SU-DHL-6 (cell line): ENCODE data around the gene AFAP1.

Source experiments
- H2AFZ ChIP-seq: fragments of 200-600 bp; sonication (generic); 2 replicates; pipeline ENCODE4 v1.6.1; 2014; ENCODE audit warnings: low read depth, mild to moderate bottlenecking, moderate library complexity, mixed read lengths, antibody characterized with exemption, low read length; ENCODE audit not compliant: severe bottlenecking
- H3F3A ChIP-seq: fragments of 200-600 bp; shearing (Covaris generic); 2 replicates; pipeline ENCODE4 v1.6.0; 2016; ENCODE audit warnings: antibody characterized with exemption, mild to moderate bottlenecking; ENCODE audit not compliant: insufficient read depth
- H3K27ac ChIP-seq: fragments of 200-600 bp; sonication (generic); 2 replicates; pipeline ENCODE4 v1.5.1; 2016; ENCODE audit warnings: low read depth, mild to moderate bottlenecking, low read length, moderate library complexity, mixed read lengths
- H3K27me3 ChIP-seq: fragments of 200-600 bp; sonication (generic), shearing (Covaris generic); 2 replicates; pipeline ENCODE4 v1.6.0; 2014; ENCODE audit warnings: mild to moderate bottlenecking, low read length
- H3K36me3 ChIP-seq: fragments of 200-600 bp; sonication (generic); 2 replicates; pipeline ENCODE4 v1.6.1; 2014; ENCODE audit warnings: mild to moderate bottlenecking, low read length, mixed read lengths
- H3K4me2 ChIP-seq: fragments of 300-600, 200-600 bp; shearing (Covaris generic), sonication (generic); 2 replicates; pipeline ENCODE4 v1.6.0; 2014; ENCODE audit warnings: low read length, low read depth, mild to moderate bottlenecking; ENCODE audit not compliant: poor library complexity, severe bottlenecking
- H3K4me3 ChIP-seq: fragments of 200-600 bp; sonication (generic); 2 replicates; pipeline ENCODE4 v1.5.1; 2014; ENCODE audit warnings: antibody characterized with exemption, low read length, mild to moderate bottlenecking, mixed read lengths; ENCODE audit not compliant: insufficient read depth, poor library complexity, severe bottlenecking
- H3K79me2 ChIP-seq: fragments of 200-600 bp; sonication (generic); 2 replicates; pipeline ENCODE4 v1.6.1; 2014; ENCODE audit warnings: mild to moderate bottlenecking, low read length, moderate library complexity; ENCODE audit not compliant: insufficient read depth
- H3K9ac ChIP-seq: fragments of 200-600 bp; sonication (generic); 2 replicates; pipeline ENCODE4 v1.7.0; 2014; ENCODE audit warnings: mild to moderate bottlenecking, low read length
- H3K9me2 ChIP-seq: fragments of 200-600 bp; sonication (generic); replicated peaks from 2 replicates; pipeline ENCODE4 v1.6.1; 2014; ENCODE audit warnings: low read length; ENCODE audit not compliant: insufficient read depth
- H3K9me3 ChIP-seq: fragments of 200-600 bp; sonication (generic); 2 replicates; pipeline ENCODE4 v1.6.1; 2014; ENCODE audit warnings: low read length, mixed read lengths; ENCODE audit not compliant: insufficient read depth
- H4K20me1 ChIP-seq: fragments of 200-600 bp; sonication (generic); 2 replicates; pipeline ENCODE4 v1.6.1; 2014; ENCODE audit warnings: low read depth, mild to moderate bottlenecking, antibody characterized with exemption, low read length, moderate library complexity, mixed read lengths
- EZH2phosphoT487 ChIP-seq: fragments of 200-600 bp; sonication (generic), shearing (Covaris generic); conservative IDR thresholded peaks from 2 replicates; pipeline ENCODE4 v1.6.1; 2018; ENCODE audit warnings: mild to moderate bottlenecking, antibody characterized with exemption, low read length, moderate library complexity, mixed read lengths
- TF ChIP-seq, protein P1 (sequence below): fragments of 200-600 bp; sonication (generic); IDR thresholded peaks from one replicate; pipeline ENCODE4 v1.5.1; 2017; ENCODE audit warnings: antibody characterized with exemption, mild to moderate bottlenecking, low read length, moderate library complexity; ENCODE audit not compliant: insufficient read depth, poor library complexity, severe bottlenecking

Gene AFAP1

DNA sequence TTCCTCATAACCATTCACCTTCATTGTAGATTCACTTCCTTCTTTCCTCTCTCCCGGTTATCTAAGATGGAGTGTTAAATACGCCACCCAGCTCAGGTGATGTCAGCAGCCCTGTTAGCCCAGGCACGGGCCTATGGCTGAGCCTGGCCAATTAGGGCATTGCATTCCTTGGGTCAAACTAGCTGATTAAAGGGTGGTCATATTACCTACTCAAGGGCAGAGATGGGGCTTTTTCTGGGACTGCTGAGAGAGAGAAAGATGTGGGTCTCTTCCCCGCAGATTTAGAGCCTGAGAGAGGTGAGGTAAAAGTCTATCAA lies 39.9 kb upstream of the AFAP1 start:
- TF ChIP-seq, protein P1, sequence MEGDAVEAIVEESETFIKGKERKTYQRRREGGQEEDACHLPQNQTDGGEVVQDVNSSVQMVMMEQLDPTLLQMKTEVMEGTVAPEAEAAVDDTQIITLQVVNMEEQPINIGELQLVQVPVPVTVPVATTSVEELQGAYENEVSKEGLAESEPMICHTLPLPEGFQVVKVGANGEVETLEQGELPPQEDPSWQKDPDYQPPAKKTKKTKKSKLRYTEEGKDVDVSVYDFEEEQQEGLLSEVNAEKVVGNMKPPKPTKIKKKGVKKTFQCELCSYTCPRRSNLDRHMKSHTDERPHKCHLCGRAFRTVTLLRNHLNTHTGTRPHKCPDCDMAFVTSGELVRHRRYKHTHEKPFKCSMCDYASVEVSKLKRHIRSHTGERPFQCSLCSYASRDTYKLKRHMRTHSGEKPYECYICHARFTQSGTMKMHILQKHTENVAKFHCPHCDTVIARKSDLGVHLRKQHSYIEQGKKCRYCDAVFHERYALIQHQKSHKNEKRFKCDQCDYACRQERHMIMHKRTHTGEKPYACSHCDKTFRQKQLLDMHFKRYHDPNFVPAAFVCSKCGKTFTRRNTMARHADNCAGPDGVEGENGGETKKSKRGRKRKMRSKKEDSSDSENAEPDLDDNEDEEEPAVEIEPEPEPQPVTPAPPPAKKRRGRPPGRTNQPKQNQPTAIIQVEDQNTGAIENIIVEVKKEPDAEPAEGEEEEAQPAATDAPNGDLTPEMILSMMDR = no peak
- no peak for TF ChIP-seq EZH2phosphoT487
- no peaks in the 10 kb centered on the region for H3K9me2 ChIP-seq
- no peak overlapping the region for H2AFZ ChIP-seq
- H3F3A ChIP-seq = no peaks in the 10 kb centered on the region
- H3K79me2 ChIP-seq = no peaks in the 10 kb centered on the region
- H3K36me3 ChIP-seq = no peaks in the 10 kb centered on the region
- H3K27me3 ChIP-seq = no peaks in the 10 kb centered on the region
- H3K9ac ChIP-seq = no peak overlapping the region
- no peaks in the 10 kb centered on the region for H4K20me1 ChIP-seq
- H3K9me3 ChIP-seq = no peaks in the 10 kb centered on the region
- H3K4me3 ChIP-seq = no peak overlapping the region
- no peak overlapping the region for H3K4me2 ChIP-seq
- no peak overlapping the region for H3K27ac ChIP-seq

DNA sequence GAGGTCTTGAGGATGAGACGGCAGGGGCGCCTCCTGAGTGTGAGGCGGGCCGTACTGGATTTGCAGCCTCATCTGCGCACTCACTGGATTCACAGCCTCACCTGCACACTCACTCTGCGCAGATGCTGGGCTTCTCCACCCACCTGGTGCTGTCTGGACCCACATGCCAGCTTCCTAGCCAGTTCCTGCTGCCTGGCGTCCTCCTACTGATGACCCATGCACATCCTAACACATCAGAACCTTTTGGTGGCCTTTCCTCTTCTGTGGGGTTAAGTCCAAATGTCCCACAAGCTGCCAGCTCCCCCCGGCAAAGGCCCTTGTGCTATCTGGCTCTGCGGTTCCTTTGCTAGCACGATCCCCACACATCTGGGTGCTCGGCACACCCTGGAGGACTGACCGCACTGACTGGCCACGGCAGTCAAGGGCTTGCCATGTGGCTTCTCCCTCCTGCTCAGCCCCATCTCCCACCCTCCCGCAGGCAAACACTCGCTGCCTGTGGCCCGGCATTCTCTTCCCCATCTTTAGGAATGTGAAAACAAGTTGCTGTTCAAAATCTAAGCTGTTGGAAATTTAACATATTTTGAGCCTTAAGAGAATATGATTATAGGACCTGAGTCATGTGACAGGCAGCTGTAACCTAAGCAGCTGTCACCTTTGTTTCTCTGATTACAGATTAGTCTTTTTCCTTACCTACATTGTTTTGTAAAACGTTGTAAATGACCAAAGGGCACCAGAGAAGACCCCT lies 39.4 kb upstream of the AFAP1 start:
- no peaks in the 10 kb centered on the region for H3K9me2 ChIP-seq
- no peak overlapping the region for H3K9ac ChIP-seq
- H3F3A ChIP-seq = no peaks in the 10 kb centered on the region
- no peak overlapping the region for H3K4me3 ChIP-seq
- no peaks in the 10 kb centered on the region for H3K27me3 ChIP-seq
- TF ChIP-seq, protein P1 = no peak
- no peaks in the 10 kb centered on the region for H3K79me2 ChIP-seq
- H3K27ac ChIP-seq = no peak overlapping the region
- H3K4me2 ChIP-seq = no peak overlapping the region
- H2AFZ ChIP-seq = no peak overlapping the region
- no peaks in the 10 kb centered on the region for H3K36me3 ChIP-seq
- H3K9me3 ChIP-seq = no peaks in the 10 kb centered on the region
- no peaks in the 10 kb centered on the region for H4K20me1 ChIP-seq

DNA sequence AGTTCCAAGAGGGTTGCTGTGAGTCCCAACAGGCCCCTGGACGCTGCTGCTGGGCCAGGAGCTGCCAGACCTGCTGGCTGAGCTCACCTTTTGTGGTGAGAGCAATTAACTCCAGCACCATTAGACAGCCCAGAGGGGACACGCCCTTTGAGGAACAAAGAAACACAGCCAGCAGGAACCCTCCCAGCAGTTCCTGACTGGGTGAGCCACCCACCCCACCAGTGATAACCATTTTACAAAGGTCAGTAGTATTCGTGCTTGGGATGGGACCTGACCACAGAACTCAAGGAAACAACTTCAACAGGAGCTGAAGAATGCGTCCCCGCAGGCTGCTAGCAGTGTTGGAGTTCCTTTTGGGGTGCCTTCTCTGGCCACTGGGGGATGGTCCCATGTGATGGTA lies 38.8 kb upstream of the AFAP1 start:
- Histone ChIP-seq H4K20me1 (no peaks in the 10 kb centered on the region), H3F3A (no peaks in the 10 kb centered on the region), H3K4me2 (no peak overlapping the region), H3K27ac (no peak overlapping the region), H3K36me3 (no peaks in the 10 kb centered on the region), H3K27me3 (no peaks in the 10 kb centered on the region), H2AFZ (no peak overlapping the region), H3K9ac (no peak overlapping the region), H3K9me2 (no peaks in the 10 kb centered on the region), H3K79me2 (no peaks in the 10 kb centered on the region), H3K4me3 (no peak overlapping the region), H3K9me3 (no peaks in the 10 kb centered on the region)
- TF ChIP-seq EZH2phosphoT487 = no peak
- TF ChIP-seq, protein P1 = no peak

- no peaks in the 10 kb centered on the region for H3K79me2 ChIP-seq
- H4K20me1 ChIP-seq = no peaks in the 10 kb centered on the region
- TF ChIP-seq, protein P1 = no peak
- TF ChIP-seq EZH2phosphoT487 = no peak
- H3K9me2 ChIP-seq = no peaks in the 10 kb centered on the region
- no peaks in the 10 kb centered on the region for H3K27me3 ChIP-seq
- H3F3A ChIP-seq = no peaks in the 10 kb centered on the region
- no peak overlapping the region for H3K27ac ChIP-seq
- no peaks in the 10 kb centered on the region for H3K36me3 ChIP-seq
- H2AFZ ChIP-seq = no peak overlapping the region
- H3K9me3 ChIP-seq = no peaks in the 10 kb centered on the region
- no peak overlapping the region for H3K9ac ChIP-seq
- H3K4me2 ChIP-seq = no peak overlapping the region
- no peak overlapping the region for H3K4me3 ChIP-seq
Observed at GRCh38 chr4:7976634-7977033, 37.0 kb upstream of the AFAP1 start.
